Mononuclear cell (primary cell): ENCODE data around the gene SHF. TPM values are rescaled to one million over a fixed set of nuclear protein-coding genes. Genes with fewer than 3 reads are reported as not detected.
"Not testable (repeated sequence)": the region's sequence is repeated elsewhere in the genome, so short reads cannot be mapped to it uniquely, and the experiment has no call there.

Source experiments
- H3K27me3 ChIP-seq: 2 replicates; pipeline ENCODE4 v1.6.0; 2011; ENCODE audit warnings: low read length, control low read depth; ENCODE audit not compliant: insufficient read depth
- H3K4me1 ChIP-seq: 2 replicates; pipeline ENCODE4 v1.5.1; 2011; ENCODE audit warnings: mild to moderate bottlenecking, low read length, control low read depth; ENCODE audit not compliant: insufficient read depth
- H3K4me3 ChIP-seq: 2 replicates; pipeline ENCODE4 v1.5.1; 2011; ENCODE audit warnings: mild to moderate bottlenecking, low read length, moderate library complexity
- H3K9me3 ChIP-seq: 2 replicates; pipeline ENCODE4 v1.5.1; 2011; ENCODE audit warnings: low read depth, mild to moderate bottlenecking, control low read depth, low read length
- total RNA-seq: library from RNA; depleted of rRNA; stranded (reverse); fragments of >200 nt; gene quantifications from one replicate; pipeline ENCODE4 v1.2.3, GENCODE V29; 2012

The SHF gene, protein sequence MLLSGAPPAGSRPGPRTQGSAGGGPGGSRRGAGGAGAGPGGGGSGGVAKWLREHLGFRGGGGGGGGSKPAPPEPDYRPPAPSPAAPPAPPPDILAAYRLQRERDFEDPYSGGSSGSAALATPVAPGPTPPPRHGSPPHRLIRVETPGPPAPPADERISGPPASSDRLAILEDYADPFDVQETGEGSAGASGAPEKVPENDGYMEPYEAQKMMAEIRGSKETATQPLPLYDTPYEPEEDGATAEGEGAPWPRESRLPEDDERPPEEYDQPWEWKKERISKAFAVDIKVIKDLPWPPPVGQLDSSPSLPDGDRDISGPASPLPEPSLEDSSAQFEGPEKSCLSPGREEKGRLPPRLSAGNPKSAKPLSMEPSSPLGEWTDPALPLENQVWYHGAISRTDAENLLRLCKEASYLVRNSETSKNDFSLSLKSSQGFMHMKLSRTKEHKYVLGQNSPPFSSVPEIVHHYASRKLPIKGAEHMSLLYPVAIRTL
- total RNA-seq, result 2.1 TPM

DNA sequence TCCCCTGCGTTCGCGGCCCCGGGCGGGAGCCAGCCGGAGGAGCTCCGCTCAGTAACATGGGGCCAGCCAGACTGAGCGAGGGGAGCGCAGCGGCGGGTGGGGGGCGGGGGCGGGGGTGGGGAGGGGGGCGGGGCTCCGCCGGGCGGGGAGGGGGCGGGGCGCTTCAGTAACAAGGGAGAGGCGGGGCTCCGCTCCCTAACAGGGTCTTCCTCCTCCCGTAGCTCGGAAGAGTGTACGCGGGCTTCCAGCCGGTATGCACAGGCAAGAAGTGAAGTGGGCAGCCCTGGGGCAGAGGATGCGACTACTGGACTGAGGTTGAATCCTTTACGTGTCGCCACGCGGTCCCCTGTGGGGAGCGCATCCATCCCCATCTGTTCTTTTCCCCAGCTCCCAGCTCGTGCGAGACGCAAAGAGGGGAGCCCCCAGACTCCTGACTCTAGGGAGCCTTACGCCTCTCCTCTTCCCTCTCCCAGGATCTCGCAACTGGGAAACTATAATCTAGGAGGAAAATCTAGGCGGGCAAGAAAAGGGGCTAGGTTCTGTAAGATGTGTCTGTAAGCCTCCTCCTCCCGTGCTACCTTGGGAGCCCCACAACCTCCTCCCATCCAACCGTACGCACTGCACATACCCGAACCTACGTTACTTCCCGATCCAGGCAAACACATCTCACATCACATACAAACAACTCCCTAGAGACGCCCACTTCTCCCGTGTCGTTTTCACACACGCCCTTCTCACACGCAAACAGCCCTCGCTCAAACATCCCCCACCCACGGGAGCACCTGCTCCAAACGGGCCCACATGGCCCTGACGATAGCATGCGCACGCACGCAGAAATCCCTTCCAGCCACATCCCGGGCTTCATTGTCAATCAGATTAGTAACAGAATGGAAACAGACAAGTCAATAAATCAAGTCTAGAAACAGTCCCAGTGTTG is at the start of gene SHF:
TSS of gene SHF (minus strand) at position 73 of the 937 bp plus-strand sequence. CDS start at position 58, 15 bp downstream.
- Histone ChIP-seq H3K4me3 (peak within 1 kb of the TSS; percentile 50), H3K4me1 (peaks cover 7% of the 10 kb centered on the region), H3K9me3 (no peaks in the 10 kb centered on the region), H3K27me3 (no peaks in the 10 kb centered on the region)

- not testable (repeated sequence) for H3K4me3 ChIP-seq, H3K27me3 ChIP-seq, H3K4me1 ChIP-seq
- peaks cover 34% of the 10 kb centered on the region for H3K9me3 ChIP-seq
These were observed 49.0 kb upstream of the SHF start for GRCh38 chr15:45236806-45237205.

- H3K4me3 ChIP-seq, result no peak overlapping the region
- no peaks in the 10 kb centered on the region for H3K27me3 ChIP-seq
- H3K4me1 ChIP-seq, result no peaks in the 10 kb centered on the region
- peaks cover 16% of the 10 kb centered on the region for H3K9me3 ChIP-seq
These were observed 46.9 kb upstream of the SHF start for GRCh38 chr15:45234562-45235235.

DNA sequence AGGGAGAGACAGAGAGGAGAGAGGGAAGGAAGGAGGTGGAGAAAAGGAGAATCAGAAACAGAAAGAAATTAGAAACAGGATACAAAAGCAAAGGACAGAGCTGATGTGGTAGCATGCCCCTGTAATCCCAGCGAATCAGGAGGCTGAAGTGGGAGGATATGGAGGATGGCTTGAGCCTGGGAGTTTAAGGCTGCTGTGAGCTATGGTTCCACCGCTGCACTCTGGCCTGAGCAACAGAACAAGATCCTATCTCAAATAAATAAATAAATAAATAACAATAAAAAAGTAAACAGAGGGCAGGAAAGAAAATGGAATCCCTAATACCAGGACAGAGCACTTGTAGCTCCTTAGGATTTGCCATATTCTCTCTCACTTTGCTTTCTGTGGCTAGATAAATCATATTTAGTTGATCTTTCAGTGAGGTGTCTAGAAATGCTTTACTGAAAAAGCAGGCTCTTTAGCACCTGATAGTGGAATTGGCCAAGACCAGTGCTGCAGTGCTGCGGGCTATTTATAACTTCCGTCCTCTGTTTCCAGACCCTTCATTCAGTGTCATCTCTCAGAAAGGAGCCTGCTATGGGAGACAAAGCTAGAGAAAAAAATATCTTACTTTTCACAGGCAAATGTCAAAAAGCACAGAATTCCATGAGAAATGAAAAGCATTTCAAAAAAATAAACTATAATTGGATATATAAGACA is 44.2 kb upstream of the SHF start:
- Histone ChIP-seq H3K4me1 (no peaks in the 10 kb centered on the region), H3K4me3 (no peak overlapping the region), H3K9me3 (peaks cover 16% of the 10 kb centered on the region), H3K27me3 (no peaks in the 10 kb centered on the region)

GRCh38 chr15:45231132-45231531 is 43.4 kb upstream of the SHF start:
- Histone ChIP-seq H3K9me3 (peaks cover 16% of the 10 kb centered on the region), H3K4me3 (no peak overlapping the region), H3K4me1 (no peaks in the 10 kb centered on the region), H3K27me3 (no peaks in the 10 kb centered on the region)

DNA sequence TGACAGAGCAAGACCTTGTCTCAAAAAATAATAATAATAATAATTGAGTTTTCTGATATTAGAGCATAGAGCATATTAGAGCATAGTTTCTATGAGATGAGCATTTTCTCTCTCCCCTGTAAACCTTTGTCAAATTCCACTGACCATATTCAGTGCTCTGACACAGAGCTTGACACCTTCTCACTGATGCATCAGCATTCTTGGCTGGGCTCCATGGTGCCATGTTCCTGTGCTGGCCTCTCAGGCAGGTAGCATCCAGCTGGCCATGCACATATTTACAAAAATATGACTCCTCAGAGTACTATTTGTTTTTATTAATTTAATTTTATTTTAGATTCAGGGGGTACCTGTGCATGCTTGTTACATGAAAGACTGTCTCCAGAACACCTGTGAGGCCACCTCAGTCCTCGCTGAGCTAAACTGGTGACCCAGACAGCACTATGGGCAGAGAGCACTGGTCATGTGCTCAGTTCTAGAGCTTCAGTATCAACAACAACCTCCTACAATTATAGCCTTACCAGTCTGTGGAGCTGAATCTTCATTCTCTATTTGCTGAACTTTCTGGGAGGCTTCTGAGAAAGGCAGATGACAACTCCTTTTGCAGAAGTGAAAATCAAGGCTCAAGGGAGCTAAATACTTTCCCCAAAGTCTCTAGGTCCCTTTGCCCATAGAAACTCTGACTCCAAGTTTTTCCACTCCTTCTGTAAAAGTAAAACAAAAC is 42.6 kb upstream of the SHF start:
- Histone ChIP-seq H3K9me3 (peaks cover 15% of the 10 kb centered on the region), H3K4me1 (no peaks in the 10 kb centered on the region), H3K27me3 (no peaks in the 10 kb centered on the region), H3K4me3 (no peak overlapping the region)

DNA sequence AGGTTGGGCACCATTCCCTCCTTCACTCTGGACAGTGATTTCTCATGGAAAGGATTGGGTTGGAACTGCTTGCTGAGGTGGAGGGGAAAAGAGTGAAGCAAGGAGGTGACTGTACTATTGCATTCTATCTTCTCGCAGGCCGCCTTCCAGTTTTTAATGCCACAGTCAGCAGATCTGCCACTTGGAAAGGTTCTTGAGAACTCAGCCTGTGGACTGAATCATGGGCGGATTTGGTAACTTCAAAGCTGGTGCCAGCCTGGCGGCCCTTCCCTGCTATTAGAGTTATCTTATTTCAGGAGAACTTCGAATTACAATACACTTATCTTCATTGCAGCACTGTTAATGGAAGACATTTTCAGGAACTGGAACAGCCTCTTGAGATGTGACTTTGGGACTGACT is 41.2 kb upstream of the SHF start:
- Histone ChIP-seq H3K27me3 (no peaks in the 10 kb centered on the region), H3K4me3 (no peak overlapping the region), H3K4me1 (no peaks in the 10 kb centered on the region), H3K9me3 (peaks cover 5% of the 10 kb centered on the region)

GRCh38 chr15:45225506-45226273 is 37.9 kb upstream of the SHF start:
- Histone ChIP-seq H3K27me3 (peaks cover 6% of the 10 kb centered on the region), H3K9me3 (no peaks in the 10 kb centered on the region), H3K4me3 (no peak overlapping the region), H3K4me1 (no peaks in the 10 kb centered on the region)

DNA sequence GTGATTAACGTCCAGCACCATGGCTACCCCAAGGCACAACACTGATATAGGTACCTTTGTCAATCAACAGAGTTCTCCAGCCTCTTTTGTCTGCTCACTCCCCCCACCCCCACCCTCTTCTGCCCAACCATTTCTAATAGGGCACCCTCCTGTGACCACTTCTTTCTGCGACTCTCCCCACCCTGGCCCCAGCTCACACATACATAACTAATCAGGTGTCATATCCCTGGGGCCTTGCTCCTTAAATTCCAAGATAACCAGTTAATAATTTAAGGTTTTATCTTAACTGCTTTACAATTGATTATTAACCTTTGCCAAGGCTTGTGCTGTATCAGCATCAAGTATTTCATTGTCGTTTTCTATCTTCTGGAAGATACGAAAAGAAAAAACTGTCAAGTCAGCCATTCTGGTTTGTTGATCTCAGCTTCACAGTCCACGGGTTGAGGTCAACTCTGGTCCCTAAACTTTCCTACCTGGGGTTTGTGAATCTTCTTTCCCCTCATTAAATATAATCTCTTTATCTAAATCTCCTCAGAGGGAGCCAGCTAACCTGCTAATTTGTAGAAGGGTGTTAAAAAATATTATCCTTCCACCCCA is 37.0 kb upstream of the SHF start:
- no peaks in the 10 kb centered on the region for H3K4me1 ChIP-seq
- H3K9me3 ChIP-seq, result no peaks in the 10 kb centered on the region
- peaks cover 7% of the 10 kb centered on the region for H3K27me3 ChIP-seq
- no peak overlapping the region for H3K4me3 ChIP-seq

DNA sequence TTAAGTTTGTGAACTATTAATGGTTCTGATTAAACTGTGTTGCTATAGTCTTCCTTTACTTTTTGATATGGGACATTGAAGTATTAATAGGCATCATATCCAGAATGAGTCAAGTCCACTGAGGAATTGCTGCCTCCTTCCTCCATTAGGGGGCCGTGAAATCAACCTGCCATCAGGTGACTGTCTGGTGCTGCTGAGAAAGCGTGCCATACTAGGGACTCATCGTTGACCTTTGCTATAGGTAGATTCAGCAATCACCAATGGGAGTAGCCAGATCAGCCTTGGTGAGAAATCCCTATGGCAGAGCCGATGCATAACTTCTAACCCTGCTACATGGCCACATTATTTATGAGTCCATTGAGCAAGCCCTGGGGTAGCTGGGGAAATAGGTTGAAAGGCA is 34.2 kb upstream of the SHF start:
- H3K4me1 ChIP-seq, result no peaks in the 10 kb centered on the region
- H3K9me3 ChIP-seq, result no peaks in the 10 kb centered on the region
- peaks cover 7% of the 10 kb centered on the region for H3K27me3 ChIP-seq
- H3K4me3 ChIP-seq, result no peak overlapping the region

GRCh38 chr15:45221053-45221599 is 33.4 kb upstream of the SHF start:
- no peaks in the 10 kb centered on the region for H3K9me3 ChIP-seq

DNA sequence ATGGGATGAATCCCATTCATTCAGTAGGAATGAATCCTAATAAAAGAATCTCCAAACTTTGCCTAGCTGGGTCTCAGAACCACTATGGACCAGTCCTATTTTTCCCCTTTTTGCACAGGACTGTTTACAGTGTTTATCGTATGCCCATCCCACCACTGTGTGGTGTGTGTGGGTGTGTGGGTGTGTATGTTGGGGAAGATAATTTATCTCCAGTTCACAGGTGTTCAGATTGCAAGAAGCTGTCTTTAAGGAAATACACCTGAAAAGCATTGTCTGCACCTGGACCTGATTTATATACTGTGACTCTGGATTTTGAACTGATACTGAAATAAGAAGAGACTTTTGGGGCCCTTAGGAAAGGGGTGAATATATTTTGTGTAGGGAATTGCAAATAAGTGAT is 24.7 kb upstream of the SHF start:
- Histone ChIP-seq H3K9me3 (no peaks in the 10 kb centered on the region), H3K27me3 (no peaks in the 10 kb centered on the region), H3K4me3 (no peak overlapping the region), H3K4me1 (no peaks in the 10 kb centered on the region)

More at GRCh38 chr15:45221053-45221599, 33.4 kb upstream of the SHF start:
- Histone ChIP-seq H3K27me3 (peaks cover 7% of the 10 kb centered on the region), H3K4me3 (no peak overlapping the region), H3K4me1 (no peaks in the 10 kb centered on the region)

DNA sequence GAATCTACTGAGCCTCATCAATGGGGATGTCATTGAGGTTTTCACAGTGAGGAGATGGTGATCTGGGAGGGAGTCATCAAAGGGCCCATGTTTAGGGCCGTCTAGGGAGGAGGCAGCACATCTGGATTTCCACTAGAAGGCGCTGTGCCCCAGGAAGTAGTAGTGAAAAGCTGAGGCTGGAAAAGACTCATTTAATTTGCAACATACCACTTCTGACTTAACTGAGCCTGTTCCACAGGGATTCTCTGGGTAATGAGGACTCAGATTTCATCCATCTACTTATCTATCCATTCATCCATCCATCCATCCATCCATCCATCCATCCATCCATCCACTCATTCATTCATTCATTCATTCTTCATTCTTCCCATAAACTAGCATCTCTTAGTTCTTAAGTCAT is 17.4 kb upstream of the SHF start:
- H3K27me3 ChIP-seq, result no peaks in the 10 kb centered on the region
- H3K4me1 ChIP-seq, result peaks cover 20% of the 10 kb centered on the region
- H3K4me3 ChIP-seq, result no peak overlapping the region
- no peaks in the 10 kb centered on the region for H3K9me3 ChIP-seq
